Natural killer cell (primary cell): ENCODE data around the gene FOXN3. TPM values are rescaled to one million over a fixed set of nuclear protein-coding genes. Genes with fewer than 3 reads are reported as not detected.

Experiments used
- ATAC-seq, 3 donors: fragments of 150-1000 bp in 2 of 3; fragments of 200-7000 bp in 1 of 3; cut with Tn5 transposase; 1 replicate in 1 of 3; 2 replicates in 2 of 3; pipeline ENCODE4 v1.10.0; 2021; ENCODE audit warnings: mild to moderate bottlenecking in 2 of 3, moderate library complexity in 2 of 3
- DNase-seq, 2 donors: peaks; one replicate each; pipeline versions ENCODE4 v3.0.0 to v3.0.0-alpha.2; 2013 to 2021; ENCODE audit warnings: mixed read lengths in 1 of 2
- H3K27ac ChIP-seq: one replicate; pipeline ENCODE4 v1.5.1; 2013; ENCODE audit warnings: mild to moderate bottlenecking, low read length
- H3K27me3 ChIP-seq: one replicate; pipeline ENCODE4 v1.6.1; 2013; ENCODE audit warnings: low read length; ENCODE audit not compliant: control insufficient read depth, insufficient read depth
- H3K36me3 ChIP-seq: one replicate; pipeline ENCODE4 v1.6.1; 2013; ENCODE audit warnings: low read length; ENCODE audit not compliant: control insufficient read depth, insufficient read depth
- H3K4me1 ChIP-seq: one replicate; pipeline ENCODE4 v1.6.1; 2013; ENCODE audit warnings: low read length; ENCODE audit not compliant: control insufficient read depth, insufficient read depth
- H3K4me3 ChIP-seq: one replicate; pipeline ENCODE4 v1.5.1; 2013; ENCODE audit warnings: low read length
- H3K9me3 ChIP-seq: one replicate; pipeline ENCODE4 v1.6.1; 2013; ENCODE audit warnings: low read length; ENCODE audit not compliant: control insufficient read depth, insufficient read depth
- H3K27ac Mint-ChIP-seq, 2 donors: one replicate each; pipeline ENCODE4 v1.8.0; 2022; ENCODE audit warnings: mild to moderate bottlenecking in 2 of 2, mixed read lengths in 2 of 2, moderate library complexity in 1 of 2
- H3K27me3 Mint-ChIP-seq, 2 donors: one replicate each; pipeline ENCODE4 v1.8.0; 2022; ENCODE audit warnings: low read depth in 2 of 2, mixed read lengths in 2 of 2
- H3K36me3 Mint-ChIP-seq: one replicate; pipeline ENCODE4 v1.8.0; 2022; ENCODE audit warnings: mixed read lengths
- H3K4me1 Mint-ChIP-seq, 2 donors: one replicate each; pipeline ENCODE4 v1.8.0; 2022; ENCODE audit warnings: mixed read lengths in 2 of 2
- H3K4me3 Mint-ChIP-seq: one replicate; pipeline ENCODE4 v1.8.0; 2022; ENCODE audit warnings: mild to moderate bottlenecking, moderate library complexity, mixed read lengths
- H3K9me3 Mint-ChIP-seq, 2 donors: one replicate each; pipeline ENCODE4 v1.8.0; 2022; ENCODE audit warnings: mixed read lengths in 2 of 2
- whole genome bisulfite sequencing: methylation state at CpG from one replicate; pipeline ENCODE4 v1.1.7; 2013; ENCODE audit warnings: missing lambda C conversion rate; ENCODE audit not compliant: insufficient coverage; 5-methylcytosine and 5-hydroxymethylcytosine counted together
- intact Hi-C: fragments of 100-400 bp; cut with micrococcal nuclease; formaldehyde crosslinking; loops from one replicate; pipeline ENCODE4 v1.14.2; 2022
- total RNA-seq, 4 donors: library from RNA; stranded (reverse); fragments of 120-200 nt in 1 of 4; gene quantifications; one replicate each; pipeline versions ENCODE4 v1.2.3 to v1.2.4, GENCODE V29; 2013 to 2022
- TF ChIP-seq, protein P1 (sequence below): fragments of 200-600 bp; IDR thresholded peaks from one replicate; pipeline ENCODE4 v1.8.0; 2022; ENCODE audit warnings: antibody characterized with exemption

Gene FOXN3
- total RNA-seq, 3 donors from 2014 or later (not counting 1 experiment from before 2014, with no cell fraction given), result 209 to 216 (median 209) TPM

- Histone ChIP-seq H3K27ac (no peak overlapping the region), H3K4me3 (no peak overlapping the region), H3K4me1 (peaks cover 32% of the 10 kb centered on the region), H3K36me3 (no peaks in the 10 kb centered on the region), H3K27me3 (no peaks in the 10 kb centered on the region), H3K9me3 (no peaks in the 10 kb centered on the region)
- no peak for ATAC-seq
- Mint-ChIP-seq H3K27ac (peak overlapping the region; percentile 12 to 82), H3K27me3 (no peaks in the 10 kb centered on the region), H3K4me3 (no peak overlapping the region), H3K9me3 (no peaks in the 10 kb centered on the region), H3K36me3 (no peaks in the 10 kb centered on the region), H3K4me1 (peaks cover 68 to 82% of the 10 kb centered on the region in 2 donors)
- no peak for DNase-seq
- TF ChIP-seq, protein P1, sequence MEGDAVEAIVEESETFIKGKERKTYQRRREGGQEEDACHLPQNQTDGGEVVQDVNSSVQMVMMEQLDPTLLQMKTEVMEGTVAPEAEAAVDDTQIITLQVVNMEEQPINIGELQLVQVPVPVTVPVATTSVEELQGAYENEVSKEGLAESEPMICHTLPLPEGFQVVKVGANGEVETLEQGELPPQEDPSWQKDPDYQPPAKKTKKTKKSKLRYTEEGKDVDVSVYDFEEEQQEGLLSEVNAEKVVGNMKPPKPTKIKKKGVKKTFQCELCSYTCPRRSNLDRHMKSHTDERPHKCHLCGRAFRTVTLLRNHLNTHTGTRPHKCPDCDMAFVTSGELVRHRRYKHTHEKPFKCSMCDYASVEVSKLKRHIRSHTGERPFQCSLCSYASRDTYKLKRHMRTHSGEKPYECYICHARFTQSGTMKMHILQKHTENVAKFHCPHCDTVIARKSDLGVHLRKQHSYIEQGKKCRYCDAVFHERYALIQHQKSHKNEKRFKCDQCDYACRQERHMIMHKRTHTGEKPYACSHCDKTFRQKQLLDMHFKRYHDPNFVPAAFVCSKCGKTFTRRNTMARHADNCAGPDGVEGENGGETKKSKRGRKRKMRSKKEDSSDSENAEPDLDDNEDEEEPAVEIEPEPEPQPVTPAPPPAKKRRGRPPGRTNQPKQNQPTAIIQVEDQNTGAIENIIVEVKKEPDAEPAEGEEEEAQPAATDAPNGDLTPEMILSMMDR, result no peak
- WGBS, result 87% methylated on average over 2 of the region's 3 CpGs
- intact Hi-C loops, result no loop called here
Measured at GRCh38 chr14:89255852-89256251, 161.2 kb downstream of the FOXN3 start.

GRCh38 chr14:89255012-89255411, 162.0 kb downstream of the FOXN3 start:
- no peak overlapping the region for H3K4me3 ChIP-seq
- TF ChIP-seq, protein P1, result no peak
- H3K27ac Mint-ChIP-seq, result peak overlapping the region; percentile 79 to 82
- H3K4me1 ChIP-seq, result peaks cover 32% of the 10 kb centered on the region
- no peaks in the 10 kb centered on the region for H3K27me3 Mint-ChIP-seq
- peak overlapping the region; percentile 57 for H3K4me3 Mint-ChIP-seq
- WGBS, result 88% methylated on average over 9 of the region's 9 CpGs
- no peaks in the 10 kb centered on the region for H3K36me3 Mint-ChIP-seq
- DNase-seq, result no peak
- no peaks in the 10 kb centered on the region for H3K9me3 ChIP-seq
- peak overlapping the region; percentile 50 for H3K27ac ChIP-seq
- peaks cover 77 to 86% of the 10 kb centered on the region in 2 donors for H3K4me1 Mint-ChIP-seq
- ATAC-seq, result peak; percentile 15 to 77 (median 72)
- H3K9me3 Mint-ChIP-seq, result no peaks in the 10 kb centered on the region
- intact Hi-C loops, result no loop called here
- H3K36me3 ChIP-seq, result no peaks in the 10 kb centered on the region
- no peaks in the 10 kb centered on the region for H3K27me3 ChIP-seq

GRCh38 chr14:89254166-89254909, 162.7 kb downstream of the FOXN3 start:
- 95% methylated on average over 12 of the region's 12 CpGs for WGBS
- Histone ChIP-seq H3K4me3 (no peak overlapping the region), H3K27me3 (no peaks in the 10 kb centered on the region), H3K27ac (peak overlapping the region; percentile 50), H3K36me3 (no peaks in the 10 kb centered on the region), H3K9me3 (no peaks in the 10 kb centered on the region), H3K4me1 (peaks cover 32% of the 10 kb centered on the region)
- peaks cover 80 to 87% of the 10 kb centered on the region in 2 donors for H3K4me1 Mint-ChIP-seq
- DNase-seq (no peak), ATAC-seq (no peak)
- TF ChIP-seq, protein P1, result no peak
- H3K27ac Mint-ChIP-seq, result peak overlapping the region; percentile 79 to 82
- peak overlapping the region; percentile 57 for H3K4me3 Mint-ChIP-seq
- intact Hi-C loops, result no loop called here
- no peaks in the 10 kb centered on the region for H3K36me3 Mint-ChIP-seq
- H3K27me3 Mint-ChIP-seq, result no peaks in the 10 kb centered on the region
- H3K9me3 Mint-ChIP-seq, result no peaks in the 10 kb centered on the region
